H1 (cell line): Measurements from ENCODE around the gene BBS2. TPM values are rescaled to one million over a fixed set of nuclear protein-coding genes. Genes with fewer than 3 reads are reported as not detected.

ENCODE experiments used
- ASH2L ChIP-seq: fragments of 200-600, 300-600 bp; sonication (generic); IDR thresholded peaks from one replicate; pipeline ENCODE4 v1.7.1; 2017; ENCODE audit warnings: low read length
- CBX8 ChIP-seq: fragments of 300-800, 300-1000 bp; sonication (generic); IDR thresholded peaks from 2 replicates; pipeline ENCODE4 v1.7.1; 2016; ENCODE audit warnings: low read depth, low read length, borderline replicate concordance
- EZH2 ChIP-seq: fragments of 200-600 bp; sonication (generic); IDR thresholded peaks from 2 replicates; pipeline ENCODE4 v1.7.1; 2012; ENCODE audit warnings: low read depth, mild to moderate bottlenecking, moderate library complexity, low read length, inconsistent platforms; ENCODE audit not compliant: severe bottlenecking
- FOSL1 ChIP-seq: IDR thresholded peaks from 2 replicates; pipeline ENCODE4 v1.6.1; 2011; ENCODE audit warnings: mild to moderate bottlenecking, low read depth, low read length, moderate library complexity; ENCODE audit not compliant: insufficient read depth
- HDAC2 ChIP-seq, 2 experiments: fragments of 300-600 bp in 1 of 2; sonication (generic) in 1 of 2; IDR thresholded peaks; 2 replicates each; pipeline ENCODE4 v1.6.1; 2011 to 2012; ENCODE audit warnings: low read depth in 2 of 2, low read length in 2 of 2, mild to moderate bottlenecking in 2 of 2, moderate library complexity in 2 of 2, borderline replicate concordance in 1 of 2, inconsistent platforms in 1 of 2
- KDM4A ChIP-seq: IDR thresholded peaks from one replicate; pipeline ENCODE4 v1.7.1; 2012; ENCODE audit warnings: low read depth, mild to moderate bottlenecking, moderate library complexity, low read length, inconsistent platforms; ENCODE audit not compliant: severe bottlenecking
- NANOG ChIP-seq: IDR thresholded peaks from 2 replicates; pipeline ENCODE4 v1.6.1; 2011; ENCODE audit warnings: low read length, low read depth, mild to moderate bottlenecking, inconsistent platforms; ENCODE audit not compliant: insufficient read depth, poor library complexity, severe bottlenecking
- PHF8 ChIP-seq: fragments of 200-600 bp; sonication (generic); conservative IDR thresholded peaks from 2 replicates; pipeline ENCODE4 v1.7.1; 2012; ENCODE audit warnings: low read depth, mild to moderate bottlenecking, inconsistent platforms, low read length, moderate library complexity
- RBBP5 ChIP-seq: IDR thresholded peaks from 2 replicates; pipeline ENCODE4 v1.7.1; 2012; ENCODE audit warnings: low read depth, mild to moderate bottlenecking, inconsistent platforms, low read length, moderate library complexity, borderline replicate concordance
- SAP30 ChIP-seq: fragments of 300-600 bp; sonication (generic); IDR thresholded peaks from 2 replicates; pipeline ENCODE4 v1.7.1; 2012; ENCODE audit warnings: low read length, moderate library complexity, mild to moderate bottlenecking, inconsistent platforms; ENCODE audit not compliant: insufficient read depth, insufficient replicate concordance
- SIN3A ChIP-seq, 2 experiments: IDR thresholded peaks in 1 of 2; conservative IDR thresholded peaks in 1 of 2; 2 replicates each; pipeline ENCODE4 v1.6.1; 2011 to 2012; ENCODE audit warnings: low read length in 2 of 2, improper control_type of control experiment in 1 of 2, low read depth in 1 of 2, mild to moderate bottlenecking in 1 of 2
- SP4 ChIP-seq: IDR thresholded peaks from 2 replicates; pipeline ENCODE4 v1.6.1; 2012; ENCODE audit warnings: low read length, inconsistent platforms
- TAF1 ChIP-seq: IDR thresholded peaks from 2 replicates; pipeline ENCODE4 v1.6.1; 2011; ENCODE audit warnings: mild to moderate bottlenecking, low read depth, low read length
- TBP ChIP-seq: IDR thresholded peaks from 2 replicates; pipeline ENCODE4 v1.6.1; 2011; ENCODE audit warnings: low read depth, low read length, improper control_type of control experiment
- polyA plus RNA-seq, 7 experiments: library from polyadenylated mRNA; depleted of rRNA in 3 of 7; stranded (reverse) in 5 of 7; unstranded in 2 of 7; fragments of >200 nt in 5 of 7; fragments of 200-250 nt in 2 of 7; gene quantifications; 1 replicate in 5 of 7; 2 replicates in 1 of 7; 4 replicates in 1 of 7; pipeline versions ENCODE4 v1.2.1 to v1.2.3, GENCODE V29; 2011 to 2013; ENCODE audit warnings: missing spikeins in 2 of 7, mixed read lengths in 2 of 7
- total RNA-seq: library from RNA; stranded (reverse); fragmentation: NEBNext Ultra II Directional; extraction: Animal tissue kit (Norgen Biotek cat#: 25700); gene quantifications from 2 replicates; pipeline ENCODE4 v1.2.1, GENCODE V29; 2021

BBS2 gene
- total and polyA plus RNA-seq, 2 of the 8 experiments (the other 6 are each of a cell fraction or from before 2014, with no cell fraction given), result 12.3 to 15.1 TPM

- no peak for TF ChIP-seq SP4
- TF ChIP-seq SIN3A (conservative IDR thresholded peaks at IDR 0.05 in 1 of 2, IDR thresholded peaks at IDR 0.05 in 1 of 2; ENCODE audit: low read depth in 1 of 2, low read length in 2 of 2), result peak in 1 of 2 experiments; percentile 41; a peak in 1 of 4 replicates
- peak; percentile 44; the same call in 1 of the 2 replicates for TF ChIP-seq TBP
- no peak for TF ChIP-seq FOSL1
- TF ChIP-seq NANOG, result no peak
- TF ChIP-seq CBX8, result no peak
- peak; percentile 72 for TF ChIP-seq TAF1
- peak; percentile 96 for TF ChIP-seq KDM4A
- no peak for TF ChIP-seq EZH2
- TF ChIP-seq PHF8, result peak; percentile 69
- 0 out of 4 replicates have a peak, but pooled peaks of 1 of the 2 experiments have one; percentile 56 for TF ChIP-seq HDAC2 (IDR thresholded peaks at IDR 0.05; ENCODE audit: borderline replicate concordance in 1 of 2, low read depth in 2 of 2, low read length in 2 of 2)
- TF ChIP-seq ASH2L, result peak; percentile 88
- peak; percentile 81; the same call in 1 of the 2 replicates for TF ChIP-seq RBBP5
- peak; percentile 53 for TF ChIP-seq SAP30
- TF ChIP-seq, all 59 proteins: peak for 14
Measured at GRCh38 chr16:56519459-56520250, at the start of gene BBS2 (continued).
